Heart left ventricle (tissue), 13 donors: ENCODE results near the gene PKDCC.

ENCODE experiments used
- CTCF ChIP-seq, 12 donors: fragments of 200-600 bp; sonication (generic) in 4 of 12; IDR thresholded peaks; one replicate each; pipeline versions ENCODE4 v1.5.0 to v1.8.0; 2018 to 2022; ENCODE audit warnings: antibody characterized with exemption in 12 of 12, mild to moderate bottlenecking in 5 of 12
- POLR2A ChIP-seq, 2 donors: fragments of 450-650 bp; IDR thresholded peaks; one replicate each; pipeline ENCODE4 v1.6.1; 2017; ENCODE audit warnings: antibody characterized with exemption in 2 of 2, mild to moderate bottlenecking in 2 of 2, moderate library complexity in 2 of 2
- donor health status: ischemic (EF 13 %, LVEDD 7.1; RV severe dilation, severe dysfunction).
- donor health status: DM: no; HTN: yes; CAD: no.
- donor health status: DM: no; HTN: no; CAD: no.
- donor health status: ischemic (EF 25% LVEDD 6.9; RV normal size, moderate dysfunction).
- donor health status: ischemic (EF 25% LVEDD 5.7; RV mildly dilated, moderate dysfunction).
- donor health status: ischemic (EF 35%, LVEDD 5.7; RV mildly dilated, moderate dysfunction).
- donor health status: nonischemic (EF 11% LVEDD 7.7; RV severe dilation, severe dysfunction).
- donor health status: DM: yes; HTN: yes; CAD: no.
- donor health status: PGD.
- donor health status: ischemic (EF 29% LVEDD 5.4; RV normal size, mild dysfunction).
- donor health status: nonischemic (EF 23%, LVEDD 6.1; RV moderate dilation, normal function).

GRCh38 chr2:42013409-42013808, 34.4 kb upstream of the PKDCC start:
- no peak for TF ChIP-seq CTCF (IDR thresholded peaks at IDR 0.05)
- TF ChIP-seq POLR2A (IDR thresholded peaks at IDR 0.05), result no peak
